GM12801 (cell line): ENCODE results near the gene HBS1L.

Experiments used
- CTCF ChIP-seq: IDR thresholded peaks from one replicate; pipeline ENCODE4 v1.5.1; 2011; ENCODE audit warnings: control low read depth; ENCODE audit not compliant: insufficient read length; ENCODE audit errors: extremely low read depth

The HBS1L gene

GRCh38 chr6:135093578-135093977 lies 39.0 kb upstream of the HBS1L start:
- TF ChIP-seq CTCF: no peak

- no peak for TF ChIP-seq CTCF
Measured at GRCh38 chr6:135092724-135093123, 38.1 kb upstream of the HBS1L start.

GRCh38 chr6:135090819-135091218 lies 36.2 kb upstream of the HBS1L start:
- TF ChIP-seq CTCF: no peak

- TF ChIP-seq CTCF: no peak
Measured at GRCh38 chr6:135089901-135090300, 35.3 kb upstream of the HBS1L start.

- TF ChIP-seq CTCF: no peak
Measured at GRCh38 chr6:135088818-135089809, 34.5 kb upstream of the HBS1L start.

GRCh38 chr6:135088281-135088680 lies 33.7 kb upstream of the HBS1L start:
- TF ChIP-seq CTCF: no peak

GRCh38 chr6:135087803-135088202 lies 33.2 kb upstream of the HBS1L start:
- no peak for TF ChIP-seq CTCF
